ENCODE measurements around the gene ITGAL. TPM values are rescaled to one million over a fixed set of nuclear protein-coding genes. Genes with fewer than 3 reads are reported as not detected.

The ITGAL gene
- total RNA-seq, 1 experiment from 2014 or later, result not detected

DNA sequence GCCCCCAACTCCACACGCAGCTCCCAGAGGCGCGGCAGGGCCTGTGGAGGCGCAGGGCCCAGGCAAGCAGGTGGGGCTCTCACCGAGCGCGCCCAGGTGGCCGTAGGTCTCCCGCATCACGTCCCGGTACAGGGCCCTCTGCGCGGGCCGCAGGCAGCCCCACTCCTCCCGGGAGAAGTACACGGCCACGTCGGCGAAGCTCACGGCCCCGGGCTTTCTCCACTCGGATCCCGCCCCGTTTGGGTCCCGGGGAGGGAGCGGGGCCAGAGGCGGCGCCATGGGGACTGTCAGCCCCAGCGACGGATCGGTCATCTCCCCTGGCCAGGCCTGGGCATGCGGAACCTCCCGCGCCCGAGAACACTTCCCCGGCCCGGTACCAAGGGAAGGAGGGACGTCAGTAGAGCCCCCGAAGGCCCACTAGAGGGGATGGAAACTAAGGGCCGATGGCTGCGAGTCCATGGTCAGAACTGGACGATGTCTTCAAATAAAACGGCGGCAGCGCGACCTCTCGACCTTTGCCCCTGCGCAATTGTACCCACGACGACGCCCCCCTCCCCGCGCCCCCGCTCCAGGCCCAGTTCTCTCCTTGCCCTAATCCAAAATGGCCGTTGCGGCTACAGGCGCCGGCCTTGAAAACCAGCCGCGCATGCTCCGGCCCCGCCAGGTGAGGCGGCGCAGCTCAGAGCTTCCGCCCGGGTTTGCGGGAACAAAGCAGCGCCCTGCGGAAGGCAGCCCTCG, 62.0 kb downstream of the ITGAL start, which contains the start of gene ZNF747:
TSS of gene ZNF747 (minus strand) at position 491 of the 738 bp plus-strand sequence. CDS start at position 312, 179 bp downstream.
- no peaks in the 10 kb centered on the region for H3K27me3 Mint-ChIP-seq (ENCODE audit: low read depth)
- H2BK15ac ChIP-seq (ENCODE audit: low read depth, low read length), result no peak within 1 kb of the TSS

More for the DNA sequence above, 62.0 kb downstream of the ITGAL start, which contains the start of gene ZNF747:
- Histone ChIP-seq H2BK5ac (ENCODE audit: insufficient read length, low read length) (peak within 1 kb of the TSS; percentile 21), H3K56ac (ENCODE audit: insufficient read length, low read depth, low read length) (no peak within 1 kb of the TSS), H3K9ac (ENCODE audit: extremely low read depth, insufficient read length, low read length) (peak within 1 kb of the TSS; percentile 92), H3K27me3 (ENCODE audit: insufficient read depth, low read length) (no peaks in the 10 kb centered on the region), H4K20me1 (ENCODE audit: control insufficient read depth, insufficient read depth, insufficient read length) (no peaks in the 10 kb centered on the region), H3K79me1 (ENCODE audit: insufficient read depth, low read depth, low read length, poor library complexity, severe bottlenecking) (no peaks in the 10 kb centered on the region), H4K8ac (replicated peaks; ENCODE audit: insufficient read length, low read depth, low read length) (peak within 1 kb of the TSS; percentile 63), H2BK12ac (ENCODE audit: insufficient read length, low read depth, low read length) (no peak within 1 kb of the TSS), H3T11ph (ENCODE audit: low read length) (peak within 1 kb of the TSS; percentile 21), H3K23me2 (ENCODE audit: insufficient read length, low read depth, low read length, poor library complexity, severe bottlenecking) (peaks cover 23% of the 10 kb centered on the region), H3K4me1 (ENCODE audit: insufficient read depth, low read length) (no peaks in the 10 kb centered on the region; the same call in 1 of the 2 replicates), H3K23ac (ENCODE audit: insufficient read length, low read depth, low read length) (no peak within 1 kb of the TSS), H3K27ac (ENCODE audit: insufficient read length, low read depth, low read length) (peak within 1 kb of the TSS; percentile 83), H3K14ac (ENCODE audit: insufficient read depth, low read length) (peak within 1 kb of the TSS; percentile 77), H3K4me2 (ENCODE audit: insufficient read depth, insufficient read length, low read length) (peak within 1 kb of the TSS; percentile 61), H2AFZ (ENCODE audit: low read length) (no peak within 1 kb of the TSS), H4K91ac (ENCODE audit: insufficient read length, low read depth, low read length) (no peak within 1 kb of the TSS), H3K79me2 (ENCODE audit: insufficient read depth, low read length) (no peaks in the 10 kb centered on the region), H2BK120ac (ENCODE audit: low read depth, low read length, poor library complexity, severe bottlenecking) (no peak within 1 kb of the TSS), H2BK20ac (ENCODE audit: low read depth, low read length, poor library complexity, severe bottlenecking) (no peak within 1 kb of the TSS), H4K5ac (ENCODE audit: insufficient read length, low read depth, low read length) (peak within 1 kb of the TSS; percentile 66), H3K4ac (ENCODE audit: low read depth, low read length) (no peak within 1 kb of the TSS; the same call in 1 of the 2 replicates), H3K18ac (ENCODE audit: insufficient read length, low read depth, low read length) (peak within 1 kb of the TSS; percentile 87), H2AK5ac (ENCODE audit: insufficient read length, low read length) (no peak within 1 kb of the TSS), H3K9me3 (ENCODE audit: control insufficient read depth, low read depth, low read length) (no peaks in the 10 kb centered on the region)
- TF ChIP-seq, protein P1, sequence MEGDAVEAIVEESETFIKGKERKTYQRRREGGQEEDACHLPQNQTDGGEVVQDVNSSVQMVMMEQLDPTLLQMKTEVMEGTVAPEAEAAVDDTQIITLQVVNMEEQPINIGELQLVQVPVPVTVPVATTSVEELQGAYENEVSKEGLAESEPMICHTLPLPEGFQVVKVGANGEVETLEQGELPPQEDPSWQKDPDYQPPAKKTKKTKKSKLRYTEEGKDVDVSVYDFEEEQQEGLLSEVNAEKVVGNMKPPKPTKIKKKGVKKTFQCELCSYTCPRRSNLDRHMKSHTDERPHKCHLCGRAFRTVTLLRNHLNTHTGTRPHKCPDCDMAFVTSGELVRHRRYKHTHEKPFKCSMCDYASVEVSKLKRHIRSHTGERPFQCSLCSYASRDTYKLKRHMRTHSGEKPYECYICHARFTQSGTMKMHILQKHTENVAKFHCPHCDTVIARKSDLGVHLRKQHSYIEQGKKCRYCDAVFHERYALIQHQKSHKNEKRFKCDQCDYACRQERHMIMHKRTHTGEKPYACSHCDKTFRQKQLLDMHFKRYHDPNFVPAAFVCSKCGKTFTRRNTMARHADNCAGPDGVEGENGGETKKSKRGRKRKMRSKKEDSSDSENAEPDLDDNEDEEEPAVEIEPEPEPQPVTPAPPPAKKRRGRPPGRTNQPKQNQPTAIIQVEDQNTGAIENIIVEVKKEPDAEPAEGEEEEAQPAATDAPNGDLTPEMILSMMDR (conservative IDR thresholded peaks at IDR 0.05), result no peak
- Mint-ChIP-seq H3K4me1 (peaks cover 23 to 27% of the 10 kb centered on the region in 2 experiments), H3K4me3 (peak within 1 kb of the TSS; percentile 77 to 89), H3K9me3 (no peaks in the 10 kb centered on the region; a peak in 1 of 5 replicates), H3K36me3 (ENCODE audit: insufficient read depth in 1 of 3, low read depth in 3 of 3) (peaks cover 15 to 29% (median 19%) of the 10 kb centered on the region in 3 experiments), H3K27ac (peak within 1 kb of the TSS; percentile 96 to 99 (median 96))
- no CpG with 5 or more reads among the region's 70 CpGs for WGBS (ENCODE audit: extremely low coverage, insufficient read length, low lambda C conversion rate)
- DNase-seq, result peak; percentile 91

Measured in H9 (cell line).